Lower lobe of right lung (tissue), 2 donors: ENCODE data around the gene MEF2B. TPM values are rescaled to one million over a fixed set of nuclear protein-coding genes. Genes with fewer than 3 reads are reported as not detected.

Source experiments
- ATAC-seq, 2 donors: fragments of 200-7000 bp; cut with Tn5 transposase; one replicate each; pipeline ENCODE4 v1.9.1; 2020 to 2022; ENCODE audit warnings: mild to moderate bottlenecking in 2 of 2, moderate library complexity in 2 of 2
- DNase-seq: peaks from one replicate; pipeline ENCODE4 v3.0.0-alpha.2; 2020
- H3K27ac ChIP-seq: fragments of 200-600 bp; one replicate; pipeline ENCODE4 v1.8.0; 2022
- H3K27me3 ChIP-seq: fragments of 200-600 bp; one replicate; pipeline ENCODE4 v1.8.0; 2022; ENCODE audit warnings: low read depth
- H3K36me3 ChIP-seq: fragments of 200-600 bp; one replicate; pipeline ENCODE4 v1.8.0; 2022; ENCODE audit warnings: mild to moderate bottlenecking
- H3K4me1 ChIP-seq: fragments of 200-600 bp; one replicate; pipeline ENCODE4 v1.8.0; 2022
- H3K4me3 ChIP-seq: fragments of 200-600 bp; one replicate; pipeline ENCODE4 v1.8.0; 2022; ENCODE audit warnings: mild to moderate bottlenecking
- H3K9me3 ChIP-seq: fragments of 200-600 bp; one replicate; pipeline ENCODE4 v1.8.0; 2022
- intact Hi-C: fragments of 100-400 bp; cut with DNase I; formaldehyde crosslinking; loops from one replicate; pipeline ENCODE4 v1.11.0; 2022
- total RNA-seq: library from RNA; stranded (reverse); fragmentation: NEBNext Ultra II Directional; extraction: Animal tissue kit (Norgen Biotek cat#: 25700); gene quantifications from one replicate; pipeline ENCODE4 v1.2.1, GENCODE V29; 2021
- TF ChIP-seq, protein P1 (sequence below): fragments of 200-600 bp; IDR thresholded peaks from one replicate; pipeline ENCODE4 v1.8.0; 2022; ENCODE audit warnings: antibody characterized with exemption, mild to moderate bottlenecking
- donor health status: DM: no; HTN: yes; CAD: no; lungs with severe emphysema.

The MEF2B gene
- total RNA-seq, 1 donor from 2014 or later: 2.7 TPM

- no peaks in the 10 kb centered on the region for H3K36me3 ChIP-seq
- ATAC-seq: no peak
- no peaks in the 10 kb centered on the region for H3K4me1 ChIP-seq
- peaks cover 53% of the 10 kb centered on the region for H3K27me3 ChIP-seq
- intact Hi-C loops: no loop called here
- no peak overlapping the region for H3K27ac ChIP-seq
- H3K9me3 ChIP-seq: no peaks in the 10 kb centered on the region
- TF ChIP-seq, protein P1, sequence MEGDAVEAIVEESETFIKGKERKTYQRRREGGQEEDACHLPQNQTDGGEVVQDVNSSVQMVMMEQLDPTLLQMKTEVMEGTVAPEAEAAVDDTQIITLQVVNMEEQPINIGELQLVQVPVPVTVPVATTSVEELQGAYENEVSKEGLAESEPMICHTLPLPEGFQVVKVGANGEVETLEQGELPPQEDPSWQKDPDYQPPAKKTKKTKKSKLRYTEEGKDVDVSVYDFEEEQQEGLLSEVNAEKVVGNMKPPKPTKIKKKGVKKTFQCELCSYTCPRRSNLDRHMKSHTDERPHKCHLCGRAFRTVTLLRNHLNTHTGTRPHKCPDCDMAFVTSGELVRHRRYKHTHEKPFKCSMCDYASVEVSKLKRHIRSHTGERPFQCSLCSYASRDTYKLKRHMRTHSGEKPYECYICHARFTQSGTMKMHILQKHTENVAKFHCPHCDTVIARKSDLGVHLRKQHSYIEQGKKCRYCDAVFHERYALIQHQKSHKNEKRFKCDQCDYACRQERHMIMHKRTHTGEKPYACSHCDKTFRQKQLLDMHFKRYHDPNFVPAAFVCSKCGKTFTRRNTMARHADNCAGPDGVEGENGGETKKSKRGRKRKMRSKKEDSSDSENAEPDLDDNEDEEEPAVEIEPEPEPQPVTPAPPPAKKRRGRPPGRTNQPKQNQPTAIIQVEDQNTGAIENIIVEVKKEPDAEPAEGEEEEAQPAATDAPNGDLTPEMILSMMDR: no peak
- DNase-seq: no peak
- no peak overlapping the region for H3K4me3 ChIP-seq
These were observed 44.1 kb upstream of the MEF2B start for GRCh38 chr19:19214159-19214490.

GRCh38 chr19:19213426-19214158 lies 43.5 kb upstream of the MEF2B start:
- Histone ChIP-seq H3K9me3 (no peaks in the 10 kb centered on the region), H3K4me3 (no peak overlapping the region), H3K4me1 (no peaks in the 10 kb centered on the region), H3K27me3 (peaks cover 53% of the 10 kb centered on the region), H3K36me3 (no peaks in the 10 kb centered on the region), H3K27ac (no peak overlapping the region)
- TF ChIP-seq, protein P1: no peak
- ATAC-seq (no peak), DNase-seq (no peak)
- intact Hi-C loops: no loop called here

DNA sequence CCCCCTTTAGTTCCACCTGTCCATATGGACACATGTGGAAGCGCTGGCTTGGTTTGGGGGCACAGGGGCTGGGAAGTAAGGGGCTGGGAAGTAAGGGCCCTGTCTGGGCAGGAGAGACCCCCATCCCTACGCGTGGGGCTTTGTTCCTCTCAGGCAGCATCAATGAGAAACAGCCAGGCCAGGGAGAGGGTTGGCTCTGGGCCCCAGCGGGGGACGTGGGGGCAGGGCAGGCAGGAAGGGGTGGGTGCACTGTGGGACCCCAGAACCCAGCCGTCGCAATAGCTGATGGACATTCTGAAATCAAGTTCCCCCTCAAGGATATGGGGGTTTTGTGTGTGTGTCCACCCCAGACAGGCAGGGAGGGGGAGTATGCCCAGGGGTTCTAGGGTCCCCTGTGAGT lies 42.9 kb upstream of the MEF2B start:
- intact Hi-C loops: no loop called here
- TF ChIP-seq, protein P1: no peak
- peaks cover 53% of the 10 kb centered on the region for H3K27me3 ChIP-seq
- DNase-seq (no peak), ATAC-seq (no peak)
- no peak overlapping the region for H3K27ac ChIP-seq
- H3K4me3 ChIP-seq: no peak overlapping the region
- H3K36me3 ChIP-seq: no peaks in the 10 kb centered on the region
- no peaks in the 10 kb centered on the region for H3K9me3 ChIP-seq
- H3K4me1 ChIP-seq: no peaks in the 10 kb centered on the region

- H3K27me3 ChIP-seq: peaks cover 51% of the 10 kb centered on the region
- DNase-seq (no peak), ATAC-seq (no peak)
- no peak within 1 kb of the TSS for H3K27ac ChIP-seq
- no peaks in the 10 kb centered on the region for H3K4me1 ChIP-seq
- no peaks in the 10 kb centered on the region for H3K9me3 ChIP-seq
- intact Hi-C loops: no loop called here
- TF ChIP-seq, protein P1: no peak
- no peak within 1 kb of the TSS for H3K4me3 ChIP-seq
- no peaks in the 10 kb centered on the region for H3K36me3 ChIP-seq
These were observed 41.7 kb upstream of the MEF2B start, which contains the start of gene NCAN for GRCh38 chr19:19211499-19212420. TSS of gene NCAN (plus strand) at chr19:19211958. CDS start at chr19:19216954, 4,996 bp downstream.

GRCh38 chr19:19209372-19209771 lies 39.3 kb upstream of the MEF2B start:
- no peaks in the 10 kb centered on the region for H3K36me3 ChIP-seq
- peaks cover 38% of the 10 kb centered on the region for H3K27me3 ChIP-seq
- intact Hi-C loops: no loop called here
- ATAC-seq: no peak
- TF ChIP-seq, protein P1: no peak
- H3K27ac ChIP-seq: no peak overlapping the region
- H3K9me3 ChIP-seq: no peaks in the 10 kb centered on the region
- no peaks in the 10 kb centered on the region for H3K4me1 ChIP-seq
- H3K4me3 ChIP-seq: no peak overlapping the region
- DNase-seq: no peak
